ENCODE measurements around the gene ADA. TPM values are rescaled to one million over a fixed set of nuclear protein-coding genes. Genes with fewer than 3 reads are reported as not detected.

The ADA gene
- total RNA-seq, 1 experiment from 2014 or later = 13.0 TPM

GRCh38 chr20:44579313-44580081 is 72.0 kb downstream of the ADA start:
- Histone ChIP-seq H4K20me1 (ENCODE audit: low read length) (no peaks in the 10 kb centered on the region), H3K9me2 (replicated peaks; ENCODE audit: low read length) (no peaks in the 10 kb centered on the region), H3K4me3 (ENCODE audit: low read length) (no peak overlapping the region), H3K36me3 (ENCODE audit: low read depth, low read length) (no peaks in the 10 kb centered on the region), H3K4me1 (ENCODE audit: insufficient read depth, low read length) (peaks cover 31% of the 10 kb centered on the region), H2AFZ (ENCODE audit: low read length) (no peak overlapping the region), H3K9ac (ENCODE audit: low read length) (no peak overlapping the region), H3K27me3 (ENCODE audit: low read length) (no peaks in the 10 kb centered on the region), H3K9me3 (ENCODE audit: low read length) (no peaks in the 10 kb centered on the region), H3K4me2 (ENCODE audit: low read length) (no peak overlapping the region), H3K79me2 (ENCODE audit: low read length) (no peaks in the 10 kb centered on the region), H3F3A (ENCODE audit: low read length, unreplicated experiment) (no peaks in the 10 kb centered on the region), H3K27ac (ENCODE audit: low read length) (no peak overlapping the region)
- intact Hi-C loops (cut with micrococcal nuclease) = no loop called here
- DNase-seq (no peak), ATAC-seq (no peak)
- TF ChIP-seq EZH2phosphoT487 (IDR thresholded peaks at IDR 0.05; ENCODE audit: borderline replicate concordance, low read length) (no peak), EZH2 (IDR thresholded peaks at IDR 0.05; ENCODE audit: low read length, unreplicated experiment) (no peak), CTCF (conservative IDR thresholded peaks at IDR 0.05; ENCODE audit: low read depth, low read length) (no peak)
- CTCF ChIA-PET = no interaction called here
- POLR2A ChIA-PET (ENCODE audit: unreplicated experiment) = no interaction called here
- BruUV-seq (replicated peaks) = no TSS peak

- H2AFZ ChIP-seq (ENCODE audit: low read length) = peak overlapping the region; percentile 27; the same call in 1 of the 2 replicates
- TF ChIP-seq EZH2phosphoT487 (IDR thresholded peaks at IDR 0.05; ENCODE audit: borderline replicate concordance, low read length) (no peak), EZH2 (IDR thresholded peaks at IDR 0.05; ENCODE audit: low read length, unreplicated experiment) (no peak), CTCF (conservative IDR thresholded peaks at IDR 0.05; ENCODE audit: low read depth, low read length) (peak; percentile 70)
- no TSS peak for BruUV-seq (replicated peaks)
- H3K9me2 ChIP-seq (replicated peaks; ENCODE audit: low read length) = no peaks in the 10 kb centered on the region
- H3K27ac ChIP-seq (ENCODE audit: low read length) = peak overlapping the region; percentile 84
- DNase-seq (peak; percentile 65), ATAC-seq (peak; percentile 12; the same call in 1 of the 2 replicates)
- peaks cover 55% of the 10 kb centered on the region for H3K4me1 ChIP-seq (ENCODE audit: insufficient read depth, low read length)
- H4K20me1 ChIP-seq (ENCODE audit: low read length) = no peaks in the 10 kb centered on the region
- H3K9ac ChIP-seq (ENCODE audit: low read length) = peak overlapping the region; percentile 63
- ChIA-PET POLR2A (ENCODE audit: unreplicated experiment) (interaction anchor here (0.7 kb wide), 1 partner anchor 41 kb away, joined by 11 read pairs; no protein-coding TSS in a partner anchor), CTCF (interaction anchor here (0.6 kb wide), 1 partner anchor 72 kb away, joined by 3 read pairs; no protein-coding TSS in a partner anchor)
- H3K4me2 ChIP-seq (ENCODE audit: low read length) = peak overlapping the region; percentile 36
- H3K4me3 ChIP-seq (ENCODE audit: low read length) = no peak overlapping the region
- H3K79me2 ChIP-seq (ENCODE audit: low read length) = no peaks in the 10 kb centered on the region
- H3F3A ChIP-seq (ENCODE audit: low read length, unreplicated experiment) = peaks cover 14% of the 10 kb centered on the region
- H3K27me3 ChIP-seq (ENCODE audit: low read length) = no peaks in the 10 kb centered on the region
- intact Hi-C loops (cut with micrococcal nuclease) = no loop called here
- H3K36me3 ChIP-seq (ENCODE audit: low read depth, low read length) = no peaks in the 10 kb centered on the region
- no peaks in the 10 kb centered on the region for H3K9me3 ChIP-seq (ENCODE audit: low read length)
These were observed 75.2 kb downstream of the ADA start for GRCh38 chr20:44576297-44576696.

- Histone ChIP-seq H3K4me1 (ENCODE audit: insufficient read depth, low read length) (peaks cover 48% of the 10 kb centered on the region), H3K79me2 (ENCODE audit: low read length) (no peaks in the 10 kb centered on the region), H3K9me3 (ENCODE audit: low read length) (no peaks in the 10 kb centered on the region), H3K9ac (ENCODE audit: low read length) (no peak overlapping the region), H3K4me3 (ENCODE audit: low read length) (no peak overlapping the region), H3F3A (ENCODE audit: low read length, unreplicated experiment) (peaks cover 14% of the 10 kb centered on the region), H3K4me2 (ENCODE audit: low read length) (no peak overlapping the region), H3K27me3 (ENCODE audit: low read length) (no peaks in the 10 kb centered on the region), H2AFZ (ENCODE audit: low read length) (no peak overlapping the region), H4K20me1 (ENCODE audit: low read length) (no peaks in the 10 kb centered on the region), H3K9me2 (replicated peaks; ENCODE audit: low read length) (no peaks in the 10 kb centered on the region), H3K27ac (ENCODE audit: low read length) (0 out of 2 replicates have a peak overlapping the region, but pooled peaks have one; percentile 96), H3K36me3 (ENCODE audit: low read depth, low read length) (no peaks in the 10 kb centered on the region)
- no peak for DNase-seq
- CTCF ChIA-PET = no interaction called here
- TF ChIP-seq EZH2phosphoT487 (IDR thresholded peaks at IDR 0.05; ENCODE audit: borderline replicate concordance, low read length) (no peak), EZH2 (IDR thresholded peaks at IDR 0.05; ENCODE audit: low read length, unreplicated experiment) (no peak), CTCF (conservative IDR thresholded peaks at IDR 0.05; ENCODE audit: low read depth, low read length) (no peak)
- POLR2A ChIA-PET (ENCODE audit: unreplicated experiment) = no interaction called here
- intact Hi-C loops (cut with micrococcal nuclease) = loop anchor here (5.0 kb wide), 1 partner anchor 42 kb away; no protein-coding TSS in a partner anchor
- no TSS peak for BruUV-seq (replicated peaks)
- no peak for ATAC-seq
These were observed 77.1 kb downstream of the ADA start for GRCh38 chr20:44574372-44574771.
